ENCODE measurements around the gene EEIG1. TPM values are rescaled to one million over a fixed set of nuclear protein-coding genes. Genes with fewer than 3 reads are reported as not detected.

EEIG1 gene
- total and polyA plus RNA-seq, 2 experiments from 2014 or later = 11.2 to 22.4 TPM

GRCh38 chr9:127979015-127979332 is 1.8 kb downstream of the EEIG1 start (continued):
- TF ChIP-seq ZNF462 (CRISPR knock-in tag; IDR thresholded peaks at IDR 0.05) = no peak
- TF ChIP-seq POLR2AphosphoS5 (IDR thresholded peaks at IDR 0.05; ENCODE audit: low read depth) = no peak

DNA sequence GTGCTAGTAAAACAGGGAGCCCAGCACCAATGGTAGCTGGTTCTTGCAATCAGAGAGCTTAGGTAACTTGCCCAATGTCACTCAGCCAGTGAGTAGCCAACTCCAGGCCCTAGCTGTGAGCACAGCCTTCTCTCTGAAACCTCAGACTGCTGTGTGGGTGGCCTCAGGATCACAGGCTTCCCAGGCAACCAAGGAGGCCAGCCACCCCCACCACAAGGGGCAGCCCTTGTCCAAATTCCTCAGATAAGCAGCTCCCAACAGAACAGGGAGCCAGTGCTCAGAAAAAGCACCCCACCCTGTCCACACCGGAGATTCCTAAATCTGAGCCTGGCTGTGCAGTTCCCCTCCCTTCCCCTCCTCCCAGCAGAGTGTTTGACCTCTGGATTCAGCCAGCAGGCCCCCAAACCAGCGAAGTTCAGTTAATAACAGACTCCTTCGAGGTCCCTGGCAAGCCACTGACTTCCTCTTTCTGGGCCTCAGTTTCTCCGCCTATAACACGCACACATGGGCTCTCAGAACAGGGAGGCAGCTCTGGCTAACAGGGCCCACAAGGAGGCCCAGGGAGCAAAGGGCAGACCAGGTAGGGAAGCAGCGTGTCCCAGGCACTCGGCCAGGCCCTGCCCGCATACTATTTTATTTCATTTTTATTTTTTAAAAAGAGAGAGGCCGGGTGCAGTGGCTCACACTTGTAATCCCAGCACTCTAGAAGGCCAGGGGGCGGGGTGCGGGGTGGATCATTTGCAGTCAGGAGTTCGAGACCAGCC is 2.7 kb downstream of the EEIG1 start:
- peaks cover 13% of the 10 kb centered on the region for H3F3A ChIP-seq (replicated peaks; ENCODE audit: low read depth)
- peaks cover 32% of the 10 kb centered on the region for H4K20me1 ChIP-seq (replicated peaks; ENCODE audit: insufficient read depth)
- peaks cover 44% of the 10 kb centered on the region for H3K4me1 ChIP-seq (ENCODE audit: insufficient read depth)
- H3K27ac ChIP-seq (ENCODE audit: low read depth) = peak overlapping the region; percentile 88
- Mint-ChIP-seq H3K27ac (peak overlapping the region; percentile 82), H3K27me3 (ENCODE audit: insufficient read depth, low read depth, poor library complexity) (peaks cover 18% of the 10 kb centered on the region), H3K4me3 (peak overlapping the region; percentile 96), H3K36me3 (ENCODE audit: low read depth) (peaks cover 4% of the 10 kb centered on the region; the same call in 2 of the 3 replicates), H3K4me1 (peaks cover 66% of the 10 kb centered on the region), H3K9me3 (no peaks in the 10 kb centered on the region)
- no peaks in the 10 kb centered on the region for H3K27me3 ChIP-seq (ENCODE audit: insufficient read depth)
- no peaks in the 10 kb centered on the region for H3K9me2 ChIP-seq (ENCODE audit: insufficient read depth)
- H2AFZ ChIP-seq = no peak overlapping the region
- ATAC-seq (peak; percentile 9), DNase-seq (ENCODE audit: low spot score) (peak; percentile 74)
- H3K4me2 ChIP-seq = peak overlapping the region; percentile 99
- no peak for TF ChIP-seq POLR2AphosphoS5 (IDR thresholded peaks at IDR 0.05; ENCODE audit: low read depth)
- peak in 1 of 2 experiments; percentile 8; a peak in 1 of 4 replicates for TF ChIP-seq CTCF (conservative IDR thresholded peaks at IDR 0.05; ENCODE audit: low read depth in 2 of 2)
- peak overlapping the region; percentile 98 for H3K4me3 ChIP-seq
- no peaks in the 10 kb centered on the region for H3K36me3 ChIP-seq (ENCODE audit: insufficient read depth)
- peaks cover 72% of the 10 kb centered on the region for H3K79me2 ChIP-seq (replicated peaks; ENCODE audit: insufficient read depth)
